K562 (cell line): ENCODE results near the gene CHST1.

Experiments used
- GATA2 ChIP-seq: sonication (generic); formaldehyde crosslinking; IDR thresholded peaks from 2 replicates; pipeline ENCODE4 v1.4.0; 2020; ENCODE audit warnings: mild to moderate bottlenecking, missing genetic modification reagents
- ZBTB34 ChIP-seq: fragments of 250-450 bp; sonication (Bioruptor Pico); IDR thresholded peaks from 2 replicates; pipeline ENCODE4 v1.8.0; 2021; ENCODE audit warnings: mild to moderate bottlenecking, moderate library complexity

GRCh38 chr11:45650166-45651095 lies 15.0 kb downstream of the CHST1 start:
- TF ChIP-seq GATA2 (no peak), ZBTB34 (CRISPR knock-in tag) (no peak)
